WTC11 (cell line): ENCODE measurements around the gene KLF13.

Experiments
- ESRRA ChIP-seq: sonication (generic); formaldehyde crosslinking; IDR thresholded peaks from 2 replicates; pipeline ENCODE4 v1.8.1; 2022; ENCODE audit warnings: mild to moderate bottlenecking, missing genetic modification reagents, borderline replicate concordance
- OVOL2 ChIP-seq: fragments of 250-450 bp; sonication (Bioruptor Pico); IDR thresholded peaks from 2 replicates; pipeline ENCODE4 v1.9.0; 2021; ENCODE audit warnings: mild to moderate bottlenecking, borderline replicate concordance
- ZNF121 ChIP-seq: sonication (generic); formaldehyde crosslinking; IDR thresholded peaks from 2 replicates; pipeline ENCODE4 v1.8.0; 2023; ENCODE audit warnings: missing genetic modification reagents
- ZNF138 ChIP-seq: sonication (generic); formaldehyde crosslinking; conservative IDR thresholded peaks from 2 replicates; pipeline ENCODE4 v1.8.1; 2022; ENCODE audit warnings: mild to moderate bottlenecking, moderate library complexity, missing genetic modification reagents
- ZNF232 ChIP-seq: sonication (generic); formaldehyde crosslinking; IDR thresholded peaks from 2 replicates; pipeline ENCODE4 v1.8.0; 2022; ENCODE audit warnings: mild to moderate bottlenecking, missing genetic modification reagents
- TF ChIP-seq, protein P1 (sequence below): sonication (generic); formaldehyde crosslinking; IDR thresholded peaks from 2 replicates; pipeline ENCODE4 v1.8.1; 2022; ENCODE audit warnings: low read depth, missing genetic modification reagents, borderline replicate concordance
- TF ChIP-seq, protein P2 (sequence below): fragments of 200-600 bp; IDR thresholded peaks from 2 replicates; pipeline ENCODE4 v1.8.0; 2022; ENCODE audit warnings: antibody characterized with exemption
- TF ChIP-seq, protein P3 (sequence below): sonication (generic); formaldehyde crosslinking; IDR thresholded peaks from 2 replicates; pipeline ENCODE4 v1.8.1; 2023; ENCODE audit warnings: mild to moderate bottlenecking, moderate library complexity, missing genetic modification reagents
- TF ChIP-seq, protein P4 (sequence below): sonication (generic); formaldehyde crosslinking; IDR thresholded peaks from 2 replicates; pipeline ENCODE4 v1.8.0; 2022; ENCODE audit warnings: mild to moderate bottlenecking, missing genetic modification reagents

DNA sequence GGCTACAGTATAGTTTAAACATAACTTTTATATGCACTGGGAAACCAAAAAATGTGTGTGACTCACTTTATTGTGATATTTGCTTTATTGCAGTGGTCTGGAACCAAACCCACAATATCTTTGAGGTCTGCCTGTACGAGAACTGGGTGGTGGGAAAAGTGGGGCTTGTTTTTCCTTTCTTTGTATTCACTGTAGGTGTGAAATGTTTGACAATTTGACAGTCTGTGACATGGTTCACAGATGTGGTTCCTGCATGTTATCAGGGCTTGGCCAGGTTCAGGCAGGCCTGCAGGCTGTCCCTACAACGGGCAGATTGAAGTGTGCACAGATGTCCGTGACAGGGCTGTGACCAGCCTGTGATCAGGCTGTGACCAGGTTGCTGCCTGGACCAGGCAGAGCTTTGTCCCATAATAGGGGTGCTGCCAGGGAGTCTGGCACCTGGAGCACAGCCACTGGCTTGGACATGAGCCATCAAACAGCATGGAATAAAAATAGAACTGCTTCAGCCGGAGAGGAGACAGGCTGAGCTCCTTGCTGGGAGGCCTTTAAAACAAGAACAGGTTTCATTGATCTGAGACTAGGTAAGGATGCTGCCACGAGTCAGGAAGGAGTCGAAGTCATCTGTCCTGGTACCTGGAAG, 61.0 kb downstream of the KLF13 start:
- TF ChIP-seq ZNF232 (CRISPR knock-in tag) (no peak), ESRRA (no peak), OVOL2 (CRISPR knock-in tag) (no peak), ZNF138 (CRISPR knock-in tag) (no peak), ZNF121 (CRISPR knock-in tag) (no peak)
- TF ChIP-seq, protein P1, sequence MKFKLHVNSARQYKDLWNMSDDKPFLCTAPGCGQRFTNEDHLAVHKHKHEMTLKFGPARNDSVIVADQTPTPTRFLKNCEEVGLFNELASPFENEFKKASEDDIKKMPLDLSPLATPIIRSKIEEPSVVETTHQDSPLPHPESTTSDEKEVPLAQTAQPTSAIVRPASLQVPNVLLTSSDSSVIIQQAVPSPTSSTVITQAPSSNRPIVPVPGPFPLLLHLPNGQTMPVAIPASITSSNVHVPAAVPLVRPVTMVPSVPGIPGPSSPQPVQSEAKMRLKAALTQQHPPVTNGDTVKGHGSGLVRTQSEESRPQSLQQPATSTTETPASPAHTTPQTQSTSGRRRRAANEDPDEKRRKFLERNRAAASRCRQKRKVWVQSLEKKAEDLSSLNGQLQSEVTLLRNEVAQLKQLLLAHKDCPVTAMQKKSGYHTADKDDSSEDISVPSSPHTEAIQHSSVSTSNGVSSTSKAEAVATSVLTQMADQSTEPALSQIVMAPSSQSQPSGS: no peak
- TF ChIP-seq, protein P2, sequence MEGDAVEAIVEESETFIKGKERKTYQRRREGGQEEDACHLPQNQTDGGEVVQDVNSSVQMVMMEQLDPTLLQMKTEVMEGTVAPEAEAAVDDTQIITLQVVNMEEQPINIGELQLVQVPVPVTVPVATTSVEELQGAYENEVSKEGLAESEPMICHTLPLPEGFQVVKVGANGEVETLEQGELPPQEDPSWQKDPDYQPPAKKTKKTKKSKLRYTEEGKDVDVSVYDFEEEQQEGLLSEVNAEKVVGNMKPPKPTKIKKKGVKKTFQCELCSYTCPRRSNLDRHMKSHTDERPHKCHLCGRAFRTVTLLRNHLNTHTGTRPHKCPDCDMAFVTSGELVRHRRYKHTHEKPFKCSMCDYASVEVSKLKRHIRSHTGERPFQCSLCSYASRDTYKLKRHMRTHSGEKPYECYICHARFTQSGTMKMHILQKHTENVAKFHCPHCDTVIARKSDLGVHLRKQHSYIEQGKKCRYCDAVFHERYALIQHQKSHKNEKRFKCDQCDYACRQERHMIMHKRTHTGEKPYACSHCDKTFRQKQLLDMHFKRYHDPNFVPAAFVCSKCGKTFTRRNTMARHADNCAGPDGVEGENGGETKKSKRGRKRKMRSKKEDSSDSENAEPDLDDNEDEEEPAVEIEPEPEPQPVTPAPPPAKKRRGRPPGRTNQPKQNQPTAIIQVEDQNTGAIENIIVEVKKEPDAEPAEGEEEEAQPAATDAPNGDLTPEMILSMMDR: no peak
- TF ChIP-seq, protein P3, sequence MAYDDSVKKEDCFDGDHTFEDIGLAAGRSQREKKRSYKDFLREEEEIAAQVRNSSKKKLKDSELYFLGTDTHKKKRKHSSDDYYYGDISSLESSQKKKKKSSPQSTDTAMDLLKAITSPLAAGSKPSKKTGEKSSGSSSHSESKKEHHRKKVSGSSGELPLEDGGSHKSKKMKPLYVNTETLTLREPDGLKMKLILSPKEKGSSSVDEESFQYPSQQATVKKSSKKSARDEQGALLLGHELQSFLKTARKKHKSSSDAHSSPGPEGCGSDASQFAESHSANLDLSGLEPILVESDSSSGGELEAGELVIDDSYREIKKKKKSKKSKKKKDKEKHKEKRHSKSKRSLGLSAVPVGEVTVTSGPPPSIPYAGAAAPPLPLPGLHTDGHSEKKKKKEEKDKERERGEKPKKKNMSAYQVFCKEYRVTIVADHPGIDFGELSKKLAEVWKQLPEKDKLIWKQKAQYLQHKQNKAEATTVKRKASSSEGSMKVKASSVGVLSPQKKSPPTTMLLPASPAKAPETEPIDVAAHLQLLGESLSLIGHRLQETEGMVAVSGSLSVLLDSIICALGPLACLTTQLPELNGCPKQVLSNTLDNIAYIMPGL (CRISPR knock-in tag): no peak
- TF ChIP-seq, protein P4, sequence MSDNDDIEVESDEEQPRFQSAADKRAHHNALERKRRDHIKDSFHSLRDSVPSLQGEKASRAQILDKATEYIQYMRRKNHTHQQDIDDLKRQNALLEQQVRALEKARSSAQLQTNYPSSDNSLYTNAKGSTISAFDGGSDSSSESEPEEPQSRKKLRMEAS (CRISPR knock-in tag): no peak
